ENCODE measurements around the gene NEIL1.
"Not testable (repeated sequence)": the region's sequence is repeated elsewhere in the genome, so short reads cannot be mapped to it uniquely, and the experiment has no call there.

NEIL1 gene

GRCh38 chr15:75346796-75347221 is at the start of gene NEIL1:
NEIL1 (plus strand) TSS chr15:75347039; CDS start chr15:75348906, 1,867 bp downstream.
- Histone ChIP-seq H3K9ac (ENCODE audit: low read length in 5 of 5) (peak within 1 kb of the TSS; percentile 80 to 86 (median 81)), H3K4me3 (ENCODE audit: low read depth in 1 of 5, low read length in 5 of 5) (peak within 1 kb of the TSS; percentile 86 to 98 (median 91)), H3K27me3 (ENCODE audit: control insufficient read depth in 5 of 5, insufficient read depth in 4 of 5, low read length in 5 of 5) (no peaks in the 10 kb centered on the region), H3K9me3 (ENCODE audit: control insufficient read depth in 5 of 5, low read length in 5 of 5) (no peaks in the 10 kb centered on the region), H3K27ac (ENCODE audit: low read depth, low read length) (peak within 1 kb of the TSS; percentile 57), H3K36me3 (ENCODE audit: control insufficient read depth in 5 of 5, insufficient read depth in 5 of 5, low read length in 5 of 5) (peaks cover 0 to under 1% (median 0%) of the 10 kb centered on the region in 5 donors), H3K4me1 (ENCODE audit: control insufficient read depth in 5 of 5, insufficient read depth in 5 of 5, low read length in 5 of 5) (peaks cover 1 to 45% (median 37%) of the 10 kb centered on the region in 5 donors)

- not testable (repeated sequence) for H3K36me3 ChIP-seq (ENCODE audit: control insufficient read depth in 5 of 5, insufficient read depth in 5 of 5, low read length in 5 of 5); H3K4me3 ChIP-seq (ENCODE audit: low read depth in 1 of 5, low read length in 5 of 5); H3K9ac ChIP-seq (ENCODE audit: low read length in 5 of 5); H3K9me3 ChIP-seq (ENCODE audit: control insufficient read depth in 5 of 5, low read length in 5 of 5); H3K27me3 ChIP-seq (ENCODE audit: control insufficient read depth in 5 of 5, insufficient read depth in 4 of 5, low read length in 5 of 5); H3K4me1 ChIP-seq (ENCODE audit: control insufficient read depth in 5 of 5, insufficient read depth in 5 of 5, low read length in 5 of 5); H3K27ac ChIP-seq (ENCODE audit: low read depth, low read length)
These were observed 48.1 kb upstream of the NEIL1 start for GRCh38 chr15:75298541-75299310.

- not testable (repeated sequence) for H3K9ac ChIP-seq (ENCODE audit: low read length in 5 of 5); H3K27me3 ChIP-seq (ENCODE audit: control insufficient read depth in 5 of 5, insufficient read depth in 4 of 5, low read length in 5 of 5); H3K4me3 ChIP-seq (ENCODE audit: low read depth in 1 of 5, low read length in 5 of 5); H3K4me1 ChIP-seq (ENCODE audit: control insufficient read depth in 5 of 5, insufficient read depth in 5 of 5, low read length in 5 of 5); H3K9me3 ChIP-seq (ENCODE audit: control insufficient read depth in 5 of 5, low read length in 5 of 5); H3K36me3 ChIP-seq (ENCODE audit: control insufficient read depth in 5 of 5, insufficient read depth in 5 of 5, low read length in 5 of 5); H3K27ac ChIP-seq (ENCODE audit: low read depth, low read length)
These were observed 47.5 kb upstream of the NEIL1 start for GRCh38 chr15:75299311-75299688.

- H3K4me1 ChIP-seq (ENCODE audit: control insufficient read depth in 5 of 5, insufficient read depth in 5 of 5, low read length in 5 of 5); H3K9me3 ChIP-seq (ENCODE audit: control insufficient read depth in 5 of 5, low read length in 5 of 5); H3K9ac ChIP-seq (ENCODE audit: low read length in 5 of 5); H3K27ac ChIP-seq (ENCODE audit: low read depth, low read length); H3K27me3 ChIP-seq (ENCODE audit: control insufficient read depth in 5 of 5, insufficient read depth in 4 of 5, low read length in 5 of 5); H3K4me3 ChIP-seq (ENCODE audit: low read depth in 1 of 5, low read length in 5 of 5); H3K36me3 ChIP-seq (ENCODE audit: control insufficient read depth in 5 of 5, insufficient read depth in 5 of 5, low read length in 5 of 5): not testable (repeated sequence)
These were observed 46.8 kb upstream of the NEIL1 start for GRCh38 chr15:75300026-75300425.

- H3K9me3 ChIP-seq (ENCODE audit: control insufficient read depth in 5 of 5, low read length in 5 of 5), result no peaks in the 10 kb centered on the region
- H3K4me3 ChIP-seq (ENCODE audit: low read depth in 1 of 5, low read length in 5 of 5), result no peak overlapping the region
- no peak overlapping the region for H3K27ac ChIP-seq (ENCODE audit: low read depth, low read length)
- H3K9ac ChIP-seq (ENCODE audit: low read length in 5 of 5), result no peak overlapping the region
- no peaks in the 10 kb centered on the region for H3K4me1 ChIP-seq (ENCODE audit: control insufficient read depth in 5 of 5, insufficient read depth in 5 of 5, low read length in 5 of 5)
- H3K36me3 ChIP-seq (ENCODE audit: control insufficient read depth in 5 of 5, insufficient read depth in 5 of 5, low read length in 5 of 5), result no peaks in the 10 kb centered on the region
- H3K27me3 ChIP-seq (ENCODE audit: control insufficient read depth in 5 of 5, insufficient read depth in 4 of 5, low read length in 5 of 5), result peaks cover 0 to 10% (median 0%) of the 10 kb centered on the region in 5 donors
These were observed 44.5 kb upstream of the NEIL1 start for GRCh38 chr15:75302318-75302717.

GRCh38 chr15:75302753-75303152 is 44.1 kb upstream of the NEIL1 start:
- not testable (repeated sequence) for H3K9ac ChIP-seq (ENCODE audit: low read length in 5 of 5); H3K9me3 ChIP-seq (ENCODE audit: control insufficient read depth in 5 of 5, low read length in 5 of 5); H3K4me3 ChIP-seq (ENCODE audit: low read depth in 1 of 5, low read length in 5 of 5); H3K36me3 ChIP-seq (ENCODE audit: control insufficient read depth in 5 of 5, insufficient read depth in 5 of 5, low read length in 5 of 5); H3K27ac ChIP-seq (ENCODE audit: low read depth, low read length); H3K4me1 ChIP-seq (ENCODE audit: control insufficient read depth in 5 of 5, insufficient read depth in 5 of 5, low read length in 5 of 5)
- H3K27me3 ChIP-seq (ENCODE audit: control insufficient read depth in 5 of 5, insufficient read depth in 4 of 5, low read length in 5 of 5), result peaks cover 0 to 10% (median 3%) of the 10 kb centered on the region in 5 donors

- Histone ChIP-seq H3K36me3 (ENCODE audit: control insufficient read depth in 5 of 5, insufficient read depth in 5 of 5, low read length in 5 of 5) (no peaks in the 10 kb centered on the region), H3K9ac (ENCODE audit: low read length in 5 of 5) (no peak overlapping the region), H3K9me3 (ENCODE audit: control insufficient read depth in 5 of 5, low read length in 5 of 5) (no peaks in the 10 kb centered on the region), H3K27me3 (ENCODE audit: control insufficient read depth in 5 of 5, insufficient read depth in 4 of 5, low read length in 5 of 5) (peaks cover 4 to 17% (median 8%) of the 10 kb centered on the region in 5 donors), H3K4me1 (ENCODE audit: control insufficient read depth in 5 of 5, insufficient read depth in 5 of 5, low read length in 5 of 5) (peaks cover 0 to 3% (median 0%) of the 10 kb centered on the region in 5 donors), H3K27ac (ENCODE audit: low read depth, low read length) (no peak overlapping the region), H3K4me3 (ENCODE audit: low read depth in 1 of 5, low read length in 5 of 5) (no peak overlapping the region)
These were observed 40.7 kb upstream of the NEIL1 start for GRCh38 chr15:75306188-75306587.

- Histone ChIP-seq H3K36me3 (ENCODE audit: control insufficient read depth in 5 of 5, insufficient read depth in 5 of 5, low read length in 5 of 5) (no peaks in the 10 kb centered on the region), H3K4me1 (ENCODE audit: control insufficient read depth in 5 of 5, insufficient read depth in 5 of 5, low read length in 5 of 5) (peaks cover 0 to 3% (median 0%) of the 10 kb centered on the region in 5 donors), H3K9ac (ENCODE audit: low read length in 5 of 5) (no peak overlapping the region), H3K27ac (ENCODE audit: low read depth, low read length) (no peak overlapping the region), H3K9me3 (ENCODE audit: control insufficient read depth in 5 of 5, low read length in 5 of 5) (no peaks in the 10 kb centered on the region), H3K27me3 (ENCODE audit: control insufficient read depth in 5 of 5, insufficient read depth in 4 of 5, low read length in 5 of 5) (peaks cover 4 to 17% (median 8%) of the 10 kb centered on the region in 5 donors), H3K4me3 (ENCODE audit: low read depth in 1 of 5, low read length in 5 of 5) (no peak overlapping the region)
These were observed 39.0 kb upstream of the NEIL1 start for GRCh38 chr15:75307778-75308390.

GRCh38 chr15:75309711-75310110 is 37.1 kb upstream of the NEIL1 start:
- Histone ChIP-seq H3K9ac (ENCODE audit: low read length in 5 of 5) (no peak overlapping the region), H3K27me3 (ENCODE audit: control insufficient read depth in 5 of 5, insufficient read depth in 4 of 5, low read length in 5 of 5) (peaks cover 4 to 14% (median 6%) of the 10 kb centered on the region in 5 donors), H3K4me1 (ENCODE audit: control insufficient read depth in 5 of 5, insufficient read depth in 5 of 5, low read length in 5 of 5) (peaks cover 0 to 3% (median 0%) of the 10 kb centered on the region in 5 donors), H3K36me3 (ENCODE audit: control insufficient read depth in 5 of 5, insufficient read depth in 5 of 5, low read length in 5 of 5) (no peaks in the 10 kb centered on the region), H3K4me3 (ENCODE audit: low read depth in 1 of 5, low read length in 5 of 5) (no peak overlapping the region), H3K9me3 (ENCODE audit: control insufficient read depth in 5 of 5, low read length in 5 of 5) (no peaks in the 10 kb centered on the region), H3K27ac (ENCODE audit: low read depth, low read length) (no peak overlapping the region)

GRCh38 chr15:75312548-75312947 is 34.3 kb upstream of the NEIL1 start:
- not testable (repeated sequence) for H3K4me3 ChIP-seq (ENCODE audit: low read depth in 1 of 5, low read length in 5 of 5); H3K27ac ChIP-seq (ENCODE audit: low read depth, low read length); H3K36me3 ChIP-seq (ENCODE audit: control insufficient read depth in 5 of 5, insufficient read depth in 5 of 5, low read length in 5 of 5); H3K9me3 ChIP-seq (ENCODE audit: control insufficient read depth in 5 of 5, low read length in 5 of 5); H3K4me1 ChIP-seq (ENCODE audit: control insufficient read depth in 5 of 5, insufficient read depth in 5 of 5, low read length in 5 of 5); H3K27me3 ChIP-seq (ENCODE audit: control insufficient read depth in 5 of 5, insufficient read depth in 4 of 5, low read length in 5 of 5); H3K9ac ChIP-seq (ENCODE audit: low read length in 5 of 5)
